Stimulated activated naive CD8-positive, alpha-beta T cell treated with anti-CD3 and anti-CD28 coated beads, Interleukin-15, amount 100 ng/mL, for 72 hours (primary cell): ENCODE measurements around the gene SLC39A11.
A peak's percentile ranks its signal among the peaks of the same experiment; 100 is the strongest.
"Not testable (repeated sequence)": the region's sequence is repeated elsewhere in the genome, so short reads cannot be mapped to it uniquely, and the experiment has no call there.

ENCODE experiments used
- ATAC-seq: fragments of 150-1000 bp; cut with Tn5 transposase; 2 replicates; pipeline ENCODE4 v1.10.0; 2021; ENCODE audit warnings: mild to moderate bottlenecking, moderate library complexity
- DNase-seq, 2 donors: peaks; one replicate each; pipeline ENCODE4 v3.0.0; 2021 to 2022
- H3K27ac Mint-ChIP-seq, 2 donors: one replicate each; pipeline ENCODE4 v1.8.0; 2022; ENCODE audit warnings: mild to moderate bottlenecking in 2 of 2, mixed read lengths in 2 of 2, moderate library complexity in 2 of 2
- H3K27me3 Mint-ChIP-seq: one replicate; pipeline ENCODE4 v1.8.0; 2022; ENCODE audit warnings: mixed read lengths
- H3K4me1 Mint-ChIP-seq: one replicate; pipeline ENCODE4 v1.8.0; 2022; ENCODE audit warnings: mild to moderate bottlenecking, mixed read lengths
- H3K4me3 Mint-ChIP-seq, 2 donors: one replicate each; pipeline ENCODE4 v1.8.0; 2022; ENCODE audit warnings: mild to moderate bottlenecking in 2 of 2, mixed read lengths in 2 of 2, moderate library complexity in 1 of 2
- H3K9me3 Mint-ChIP-seq, 2 donors: one replicate each; pipeline ENCODE4 v1.8.0; 2022; ENCODE audit warnings: mixed read lengths in 2 of 2

SLC39A11 gene

DNA sequence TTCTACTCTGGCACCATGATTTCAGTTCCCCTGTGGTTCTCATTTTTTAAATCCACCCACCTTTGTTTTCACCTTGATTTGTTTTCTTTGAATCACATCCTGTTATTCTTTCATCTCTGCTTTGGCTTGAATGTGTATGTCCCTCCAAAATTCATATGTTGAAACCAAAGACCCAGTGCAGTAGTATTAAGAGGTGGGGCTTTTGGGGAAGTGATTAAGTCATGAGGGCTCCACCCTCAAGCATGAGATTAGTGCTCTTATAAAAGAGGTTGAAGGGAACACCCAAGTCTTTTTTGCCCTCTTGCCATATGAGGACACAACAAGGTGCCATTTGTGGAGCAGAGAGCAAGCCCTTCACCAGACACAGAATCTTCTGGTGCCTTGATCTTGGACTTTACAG, 382.3 kb downstream of the SLC39A11 start:
- H3K4me3 Mint-ChIP-seq: peak overlapping the region in 1 of 2 donors; percentile 5
- H3K9me3 Mint-ChIP-seq: peaks cover 15 to 21% of the 10 kb centered on the region in 2 donors
- no peak for DNase-seq
- peaks cover 19% of the 10 kb centered on the region for H3K4me1 Mint-ChIP-seq
- no peak overlapping the region for H3K27ac Mint-ChIP-seq
- peak; percentile 88 for ATAC-seq
- no peaks in the 10 kb centered on the region for H3K27me3 Mint-ChIP-seq

DNA sequence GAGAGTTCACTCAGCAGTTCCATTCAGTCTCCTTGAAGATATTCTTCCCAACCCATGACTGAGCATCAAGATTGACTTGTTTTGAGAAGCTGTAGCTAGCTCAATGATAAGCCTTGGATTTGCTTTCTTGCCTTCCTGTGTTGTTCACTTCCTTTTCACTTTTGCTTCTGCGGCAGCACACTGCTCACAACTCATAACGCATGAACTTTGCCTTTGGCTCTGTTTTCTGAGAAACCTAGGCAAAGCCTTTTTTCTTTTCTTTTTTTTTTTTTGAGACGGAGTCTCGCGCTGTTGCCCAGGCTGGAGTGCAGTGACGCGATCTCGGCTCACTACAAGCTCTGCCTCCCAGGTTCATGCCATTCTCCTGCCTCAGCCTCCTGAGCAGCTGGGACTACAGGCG, 383.8 kb downstream of the SLC39A11 start:
- H3K4me1 Mint-ChIP-seq: peaks cover 14% of the 10 kb centered on the region

DNA sequence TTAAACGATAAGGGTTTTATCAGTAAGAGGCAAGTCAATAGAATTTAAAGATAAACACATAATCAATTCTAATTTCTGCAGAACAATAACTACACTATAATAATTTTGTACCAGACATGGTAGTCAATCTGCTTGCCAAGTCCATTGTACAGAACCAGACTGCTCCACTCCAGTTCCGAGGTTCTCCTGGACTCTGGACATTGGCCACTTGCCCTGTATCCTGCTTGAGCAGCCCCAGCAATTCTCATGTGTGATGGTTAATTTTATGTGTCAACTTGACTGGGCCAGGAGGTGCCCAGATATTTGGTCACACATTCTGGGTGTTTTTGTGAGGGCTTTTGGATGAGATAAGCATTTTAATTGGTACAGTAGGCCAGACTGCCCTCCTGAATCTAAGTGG, 384.6 kb downstream of the SLC39A11 start:
- no peak for ATAC-seq
- no peak for DNase-seq
- Mint-ChIP-seq H3K4me1 (peaks cover 14% of the 10 kb centered on the region), H3K9me3 (peaks cover 15 to 20% of the 10 kb centered on the region in 2 donors), H3K27me3 (no peaks in the 10 kb centered on the region), H3K4me3 (no peak overlapping the region), H3K27ac (no peak overlapping the region)

More for the DNA sequence above, 383.8 kb downstream of the SLC39A11 start:
- not testable (repeated sequence) for ATAC-seq, H3K27me3 Mint-ChIP-seq, H3K27ac Mint-ChIP-seq, DNase-seq
- Mint-ChIP-seq H3K9me3 (peaks cover 15 to 21% of the 10 kb centered on the region in 2 donors), H3K4me3 (peak overlapping the region in 1 of 2 donors; percentile 1)

DNA sequence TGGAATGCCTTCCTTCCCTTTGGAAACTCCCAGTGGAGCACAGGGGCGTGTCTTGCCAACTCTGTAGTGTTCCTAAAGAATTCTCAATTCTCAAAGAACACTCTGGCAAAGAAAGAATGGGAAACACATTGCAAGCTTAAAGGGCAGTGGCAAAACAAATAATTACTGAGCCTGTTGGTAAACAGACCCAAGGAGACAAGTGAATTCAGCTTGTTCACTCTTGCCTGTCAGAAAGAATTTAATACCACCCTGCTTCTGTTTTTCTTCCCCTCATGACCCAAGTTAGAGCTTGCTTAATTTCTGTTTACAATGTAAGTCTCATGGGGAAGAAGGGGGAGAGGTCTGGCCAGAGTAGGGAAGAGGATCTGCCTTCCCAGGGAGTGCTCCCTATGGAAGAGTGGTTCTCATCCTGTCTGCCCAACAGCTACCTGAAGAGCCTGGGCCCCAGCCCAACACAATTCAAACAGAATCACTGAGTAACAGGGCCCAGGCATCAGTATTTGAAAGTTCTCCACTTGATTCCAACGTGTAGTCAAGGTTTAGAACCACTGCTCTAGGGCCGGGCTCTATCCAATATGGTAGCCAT, 386.0 kb downstream of the SLC39A11 start:
- peaks cover 20% of the 10 kb centered on the region for H3K4me1 Mint-ChIP-seq
- DNase-seq: no peak
- ATAC-seq: no peak

DNA sequence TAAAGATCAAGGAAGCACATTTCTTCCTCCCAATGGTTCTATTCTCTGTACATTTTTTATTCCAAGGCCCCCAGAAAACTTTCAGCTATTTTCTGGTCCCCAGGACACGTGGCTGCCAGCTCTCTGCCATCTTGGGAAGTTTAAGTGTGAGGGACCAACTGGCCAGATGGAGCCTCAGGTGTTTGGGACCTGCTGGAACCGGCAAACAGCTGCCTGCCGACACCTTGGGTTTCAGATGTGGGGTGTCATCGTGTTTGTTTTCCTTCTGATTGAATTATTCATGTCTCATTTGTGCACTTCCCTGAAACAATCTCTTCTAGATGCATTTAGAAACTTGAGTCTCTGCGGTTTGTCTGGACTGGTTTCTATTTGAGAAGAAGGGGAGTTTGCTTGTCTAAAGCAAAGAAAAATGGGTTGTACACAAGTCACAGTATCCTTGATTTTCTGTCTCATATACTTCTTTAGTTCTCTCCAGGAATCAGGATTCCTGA, 386.5 kb downstream of the SLC39A11 start:
- no peak overlapping the region for H3K4me3 Mint-ChIP-seq
- no peak for DNase-seq
- no peak overlapping the region for H3K27ac Mint-ChIP-seq

More for the DNA sequence above, 386.0 kb downstream of the SLC39A11 start:
- Mint-ChIP-seq H3K9me3 (peaks cover 15 to 16% of the 10 kb centered on the region in 2 donors), H3K4me3 (no peak overlapping the region), H3K27ac (no peak overlapping the region), H3K27me3 (no peaks in the 10 kb centered on the region)

DNA sequence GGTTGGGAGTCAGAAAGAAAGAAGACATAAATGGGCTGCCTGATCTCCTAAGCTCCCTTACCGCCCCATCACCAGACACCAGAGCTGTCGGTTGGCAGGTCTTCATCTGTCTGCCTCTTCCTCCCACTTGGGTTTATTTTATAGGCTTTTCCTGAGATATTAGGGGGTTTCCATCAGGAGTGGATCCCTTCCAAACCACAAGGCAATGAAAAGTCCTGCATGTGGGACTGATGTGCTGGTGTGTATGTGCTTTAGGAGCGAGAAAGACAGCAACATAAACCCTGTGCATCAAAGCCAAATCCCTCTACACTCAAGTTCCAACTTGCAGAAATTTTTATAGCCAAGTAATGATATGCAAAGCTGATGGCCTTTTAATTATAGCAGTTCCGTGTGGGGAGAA, 389.5 kb downstream of the SLC39A11 start:
- no peak overlapping the region for H3K4me3 Mint-ChIP-seq
- no peak for ATAC-seq

More for the DNA sequence above, 386.5 kb downstream of the SLC39A11 start:
- ATAC-seq: no peak
- peaks cover 13 to 16% of the 10 kb centered on the region in 2 donors for H3K9me3 Mint-ChIP-seq
- H3K27me3 Mint-ChIP-seq: no peaks in the 10 kb centered on the region
- H3K4me1 Mint-ChIP-seq: peaks cover 17% of the 10 kb centered on the region

GRCh38 chr17:72702136-72702735, 390.3 kb downstream of the SLC39A11 start:
- ATAC-seq (no peak), DNase-seq (no peak)
- H3K27ac Mint-ChIP-seq: no peak overlapping the region
- peaks cover 6% of the 10 kb centered on the region for H3K4me1 Mint-ChIP-seq
- H3K4me3 Mint-ChIP-seq: no peak overlapping the region
- peaks cover 0 to 14% of the 10 kb centered on the region in 2 donors for H3K9me3 Mint-ChIP-seq
- no peaks in the 10 kb centered on the region for H3K27me3 Mint-ChIP-seq

More for the DNA sequence above, 389.5 kb downstream of the SLC39A11 start:
- Mint-ChIP-seq H3K9me3 (peaks cover 0 to 14% of the 10 kb centered on the region in 2 donors), H3K4me1 (peaks cover 6% of the 10 kb centered on the region), H3K27ac (no peak overlapping the region), H3K27me3 (no peaks in the 10 kb centered on the region)
- DNase-seq: no peak

- no peaks in the 10 kb centered on the region for H3K27me3 Mint-ChIP-seq
These were observed 392.3 kb downstream of the SLC39A11 start for GRCh38 chr17:72700226-72700625.

DNA sequence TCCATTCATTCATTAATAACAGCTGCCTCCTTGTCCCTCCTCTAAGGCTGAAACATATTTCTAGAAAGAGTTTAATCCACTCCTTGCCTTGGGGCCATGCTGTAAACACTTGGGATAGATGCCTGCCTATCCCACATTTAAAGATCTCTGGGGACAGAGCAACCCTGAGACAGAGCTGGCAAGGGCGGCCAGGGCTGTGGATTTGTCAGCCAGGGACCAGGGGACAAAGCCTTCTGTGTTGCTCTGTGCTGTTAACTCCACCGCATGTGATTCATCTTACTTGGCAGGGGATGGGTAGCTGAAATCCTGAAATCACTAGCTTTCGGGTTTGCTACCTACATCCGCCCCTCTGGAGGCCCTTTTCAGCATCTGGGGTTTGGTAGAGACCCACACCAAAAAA, 392.9 kb downstream of the SLC39A11 start:
- no peak for DNase-seq
- H3K27me3 Mint-ChIP-seq: no peaks in the 10 kb centered on the region
- no peak overlapping the region for H3K27ac Mint-ChIP-seq
- no peak for ATAC-seq
- peaks cover 0 to 14% of the 10 kb centered on the region in 2 donors for H3K9me3 Mint-ChIP-seq
- H3K4me3 Mint-ChIP-seq: no peak overlapping the region
- H3K4me1 Mint-ChIP-seq: peaks cover 6% of the 10 kb centered on the region

More at GRCh38 chr17:72700226-72700625, 392.3 kb downstream of the SLC39A11 start:
- Mint-ChIP-seq H3K4me1 (peaks cover 6% of the 10 kb centered on the region), H3K27ac (no peak overlapping the region), H3K9me3 (peaks cover 0 to 14% of the 10 kb centered on the region in 2 donors), H3K4me3 (no peak overlapping the region)
- no peak for ATAC-seq
- DNase-seq: no peak

GRCh38 chr17:72697602-72698146, 394.8 kb downstream of the SLC39A11 start:
- ATAC-seq (no peak), DNase-seq (no peak)
- H3K4me1 Mint-ChIP-seq: peaks cover 6% of the 10 kb centered on the region
- H3K27ac Mint-ChIP-seq: no peak overlapping the region
- peaks cover 0 to 14% of the 10 kb centered on the region in 2 donors for H3K9me3 Mint-ChIP-seq
- H3K27me3 Mint-ChIP-seq: no peaks in the 10 kb centered on the region
- H3K4me3 Mint-ChIP-seq: no peak overlapping the region

DNA sequence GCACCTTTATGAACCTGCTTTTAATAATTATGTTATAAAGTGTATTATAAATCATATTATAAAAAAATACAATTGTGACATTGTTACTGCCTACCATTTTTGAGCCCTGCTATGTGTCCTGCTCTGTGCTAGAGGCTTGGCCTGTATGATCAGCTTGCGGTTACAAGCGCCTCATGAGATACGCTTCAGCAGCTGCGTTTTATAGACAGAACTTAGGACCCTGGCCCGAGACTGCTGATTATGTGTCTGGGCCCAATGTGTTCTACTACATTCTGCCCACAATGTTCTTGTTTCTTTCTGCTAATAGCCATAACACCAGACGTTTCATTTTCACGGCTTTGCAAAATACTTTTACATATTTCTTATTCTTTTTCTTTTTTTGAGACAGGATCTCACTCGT, 395.8 kb downstream of the SLC39A11 start:
- ATAC-seq: no peak
- Mint-ChIP-seq H3K27me3 (no peaks in the 10 kb centered on the region), H3K4me3 (no peak overlapping the region), H3K4me1 (no peaks in the 10 kb centered on the region), H3K27ac (no peak overlapping the region), H3K9me3 (peaks cover 0 to 14% of the 10 kb centered on the region in 2 donors)
- no peak for DNase-seq

GRCh38 chr17:72696156-72696555, 396.3 kb downstream of the SLC39A11 start:
- Mint-ChIP-seq H3K9me3 (peaks cover 0 to 12% of the 10 kb centered on the region in 2 donors), H3K4me3 (no peak overlapping the region), H3K27ac (no peak overlapping the region), H3K4me1 (no peaks in the 10 kb centered on the region), H3K27me3 (no peaks in the 10 kb centered on the region)
- DNase-seq: no peak
- no peak for ATAC-seq

- DNase-seq (no peak), ATAC-seq (no peak)
- H3K27me3 Mint-ChIP-seq: no peaks in the 10 kb centered on the region
- no peak overlapping the region for H3K27ac Mint-ChIP-seq
- no peak overlapping the region for H3K4me3 Mint-ChIP-seq
- H3K4me1 Mint-ChIP-seq: no peaks in the 10 kb centered on the region
- no peaks in the 10 kb centered on the region for H3K9me3 Mint-ChIP-seq
These were observed 398.5 kb downstream of the SLC39A11 start for GRCh38 chr17:72693956-72694355.

DNA sequence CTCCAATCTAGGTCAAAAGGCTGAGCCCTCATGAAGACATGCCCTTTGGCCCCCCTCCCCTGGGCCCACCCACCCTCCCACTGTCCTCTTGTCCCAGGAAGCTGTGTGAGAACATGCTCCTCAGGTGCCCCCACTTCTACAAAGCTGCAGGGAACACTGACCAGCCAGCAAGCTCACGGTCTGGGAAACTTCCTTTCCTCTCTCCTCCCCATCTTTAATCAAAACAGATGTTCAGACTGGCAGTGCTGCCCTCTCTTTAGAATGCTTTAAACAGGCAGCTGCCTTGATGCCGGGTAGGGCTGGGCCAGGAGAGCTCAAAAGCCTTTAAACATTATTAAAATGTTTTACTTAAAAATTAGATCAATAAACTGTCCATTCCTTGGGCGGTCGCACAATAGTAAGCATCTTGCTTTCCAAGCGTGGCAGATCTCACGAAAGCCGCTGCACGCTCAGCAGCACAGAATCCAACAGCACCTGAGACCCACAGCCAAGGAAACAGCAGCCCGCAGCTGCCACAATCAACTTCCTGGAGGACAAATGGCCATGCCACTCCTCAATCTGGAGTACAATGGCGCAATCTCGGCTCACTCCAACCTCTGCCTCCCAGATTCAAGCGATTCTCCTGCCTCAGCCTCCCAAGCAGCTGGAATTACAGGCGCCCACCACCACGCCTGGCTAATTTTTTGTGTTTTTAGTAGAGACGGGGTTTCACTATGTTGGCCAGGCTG, 399.2 kb downstream of the SLC39A11 start:
- Mint-ChIP-seq H3K9me3 (no peaks in the 10 kb centered on the region), H3K4me3 (no peak overlapping the region), H3K27ac (no peak overlapping the region), H3K27me3 (no peaks in the 10 kb centered on the region), H3K4me1 (no peaks in the 10 kb centered on the region)
- no peak for ATAC-seq
- no peak for DNase-seq

DNA sequence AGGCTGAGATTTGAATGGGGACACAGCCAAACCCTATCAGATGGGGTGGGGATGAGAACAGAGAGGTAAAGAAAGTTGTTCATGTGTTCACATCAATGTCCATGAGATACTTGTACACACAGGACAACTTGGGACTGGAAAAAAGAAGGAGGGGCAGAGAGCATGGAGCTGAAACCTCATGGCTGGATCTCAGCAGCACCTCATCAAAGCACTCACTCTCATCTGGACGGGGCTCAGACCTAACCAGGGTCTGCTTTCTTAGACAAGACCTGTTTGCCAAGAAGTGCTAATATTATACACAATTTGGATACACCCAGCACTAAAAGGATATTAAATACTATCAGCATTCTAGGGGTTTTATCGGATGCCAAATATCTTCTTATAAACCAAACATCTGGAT, 399.8 kb downstream of the SLC39A11 start:
- H3K27ac Mint-ChIP-seq: no peak overlapping the region
- no peak for DNase-seq
- H3K4me3 Mint-ChIP-seq: no peak overlapping the region
- ATAC-seq: no peak
- H3K4me1 Mint-ChIP-seq: no peaks in the 10 kb centered on the region
- no peaks in the 10 kb centered on the region for H3K9me3 Mint-ChIP-seq
- no peaks in the 10 kb centered on the region for H3K27me3 Mint-ChIP-seq

DNA sequence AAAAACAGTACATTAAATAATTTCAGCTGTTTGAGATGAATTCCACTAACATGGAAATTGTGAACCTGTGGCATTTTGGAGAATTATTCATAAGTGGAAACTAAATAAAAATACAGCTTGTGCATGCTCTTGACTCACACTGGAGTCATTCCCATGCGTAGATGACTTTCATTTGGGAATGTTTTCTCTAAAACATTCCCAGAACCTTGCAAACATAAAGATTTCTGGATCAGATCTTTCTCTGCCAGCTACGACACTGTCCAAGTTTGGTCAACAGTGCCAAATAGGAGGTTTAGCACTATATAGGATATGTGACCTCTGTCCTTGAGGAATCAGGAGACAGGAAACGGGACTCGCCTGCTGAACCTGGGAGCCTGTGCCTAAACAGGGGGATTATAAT, 400.9 kb downstream of the SLC39A11 start:
- Mint-ChIP-seq H3K4me3 (no peak overlapping the region), H3K27ac (no peak overlapping the region), H3K4me1 (no peaks in the 10 kb centered on the region), H3K9me3 (no peaks in the 10 kb centered on the region), H3K27me3 (no peaks in the 10 kb centered on the region)
- DNase-seq: no peak
- no peak for ATAC-seq
